Right kidney (tissue), 9 donors: ENCODE results near the gene SSNA1.
A peak's percentile ranks its signal among the peaks of the same experiment; 100 is the strongest.

Source experiments
- DNase-seq: peaks from one replicate; pipeline ENCODE4 v3.0.0-alpha.2; 2016
- long read RNA-seq, 8 donors: transcript quantifications; one replicate each; lab custom pipeline, GENCODE V29; 2026

The SSNA1 gene, protein sequence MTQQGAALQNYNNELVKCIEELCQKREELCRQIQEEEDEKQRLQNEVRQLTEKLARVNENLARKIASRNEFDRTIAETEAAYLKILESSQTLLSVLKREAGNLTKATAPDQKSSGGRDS
- long read RNA-seq, donor 1, transcript SSNA1-201 (3 exons, 896 nt) = major isoform, 36 of 64 reads
- long read RNA-seq, donor 1, transcript SSNA1-202 (2 exons, 1,170 nt) = minor isoform, 24 of 64 reads
- long read RNA-seq, donor 1, partial matches to known transcripts = 0 of 64 reads
- long read RNA-seq, donor 1, other reads (novel, unspliced or antisense) = 0 of 64 reads
- long read RNA-seq, donor 2, transcript SSNA1-202 (2 exons, 1,170 nt) = minor isoform, 12 of 52 reads
- long read RNA-seq, donor 2, transcript SSNA1-201 (3 exons, 896 nt) = major isoform, 21 of 52 reads
- long read RNA-seq, donor 2, partial matches to known transcripts = 16 of 52 reads
- long read RNA-seq, donor 2, other reads (novel, unspliced or antisense) = 0 of 52 reads
- long read RNA-seq, donor 3, transcript SSNA1-202 (2 exons, 1,170 nt) = minor isoform, 7 of 22 reads
- long read RNA-seq, donor 3, transcript SSNA1-201 (3 exons, 896 nt) = major isoform, 15 of 22 reads
- long read RNA-seq, donor 3, partial matches to known transcripts = 0 of 22 reads
- long read RNA-seq, donor 3, other reads (novel, unspliced or antisense) = 0 of 22 reads
- long read RNA-seq, donor 4, transcript SSNA1-202 (2 exons, 1,170 nt) = minor isoform, 14 of 39 reads
- long read RNA-seq, donor 4, transcript SSNA1-201 (3 exons, 896 nt) = major isoform, 23 of 39 reads
- long read RNA-seq, donor 4, partial matches to known transcripts = 0 of 39 reads
- long read RNA-seq, donor 4, other reads (novel, unspliced or antisense) = 0 of 39 reads
- long read RNA-seq, donor 5, transcript SSNA1-201 (3 exons, 896 nt) = major isoform, 31 of 75 reads
- long read RNA-seq, donor 5, transcript SSNA1-202 (2 exons, 1,170 nt) = minor isoform, 26 of 75 reads
- long read RNA-seq, donor 5, partial matches to known transcripts = 14 of 75 reads
- long read RNA-seq, donor 5, other reads (novel, unspliced or antisense) = 0 of 75 reads
- long read RNA-seq, donor 6, transcript SSNA1-202 (2 exons, 1,170 nt) = minor isoform, 12 of 41 reads
- long read RNA-seq, donor 6, transcript SSNA1-201 (3 exons, 896 nt) = major isoform, 26 of 41 reads
- long read RNA-seq, donor 6, partial matches to known transcripts = 0 of 41 reads
- long read RNA-seq, donor 6, other reads (novel, unspliced or antisense) = 0 of 41 reads
- long read RNA-seq, donor 7, transcript SSNA1-202 (2 exons, 1,170 nt) = minor isoform, 36 of 90 reads
- long read RNA-seq, donor 7, transcript SSNA1-201 (3 exons, 896 nt) = major isoform, 48 of 90 reads
- long read RNA-seq, donor 7, partial matches to known transcripts = 0 of 90 reads
- long read RNA-seq, donor 7, other reads (novel, unspliced or antisense) = 0 of 90 reads
- long read RNA-seq, donor 8, transcript SSNA1-201 (3 exons, 896 nt) = major isoform, 31 of 63 reads
- long read RNA-seq, donor 8, transcript SSNA1-202 (2 exons, 1,170 nt) = minor isoform, 22 of 63 reads
- long read RNA-seq, donor 8, partial matches to known transcripts = 8 of 63 reads
- long read RNA-seq, donor 8, other reads (novel, unspliced or antisense) = 0 of 63 reads

DNA sequence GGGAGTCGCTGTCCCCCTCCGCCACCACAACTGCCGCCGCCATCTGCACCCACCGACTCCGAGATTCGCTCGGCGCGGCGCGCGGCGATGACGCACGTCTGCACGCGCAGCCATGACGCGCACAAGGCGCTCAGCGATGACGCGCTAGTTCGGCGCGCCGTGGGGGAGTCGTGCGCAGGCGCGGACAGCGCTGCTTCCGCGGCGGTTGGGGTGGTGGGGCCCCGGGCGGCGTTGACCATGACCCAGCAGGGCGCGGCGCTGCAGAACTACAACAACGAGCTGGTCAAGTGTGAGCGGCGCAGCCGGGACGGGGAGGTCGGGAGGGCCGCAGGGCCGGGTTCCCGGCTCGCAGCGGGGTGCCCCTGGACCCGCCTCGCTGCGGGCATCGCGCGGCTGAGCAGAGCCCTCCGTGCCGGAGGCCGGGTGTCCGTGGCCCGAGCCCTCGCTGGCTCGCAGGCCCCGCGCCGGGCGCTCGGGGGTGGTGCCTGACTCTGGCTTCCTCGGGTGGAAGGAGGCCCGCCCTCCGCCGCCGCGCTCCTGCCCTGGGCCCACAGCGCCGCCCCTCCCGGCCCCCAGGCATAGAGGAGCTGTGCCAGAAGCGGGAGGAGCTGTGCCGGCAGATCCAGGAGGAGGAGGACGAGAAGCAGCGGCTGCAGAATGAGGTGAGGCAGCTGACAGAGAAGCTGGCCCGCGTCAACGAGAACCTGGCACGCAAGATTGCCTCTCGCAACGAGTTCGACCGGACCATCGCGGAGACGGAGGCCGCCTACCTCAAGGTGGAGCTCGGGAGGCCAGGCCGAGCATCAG lies at the start of gene SSNA1, which contains the start of gene ANAPC2:
Gene SSNA1 (plus strand): TSS at position 187 of the 807 bp plus-strand sequence. CDS start 51 bp downstream, at position 238.
Gene ANAPC2 (minus strand): TSS at position 71 of the 807 bp plus-strand sequence. CDS start 28 bp downstream, at position 43.
- peak; percentile 97 for DNase-seq

DNA sequence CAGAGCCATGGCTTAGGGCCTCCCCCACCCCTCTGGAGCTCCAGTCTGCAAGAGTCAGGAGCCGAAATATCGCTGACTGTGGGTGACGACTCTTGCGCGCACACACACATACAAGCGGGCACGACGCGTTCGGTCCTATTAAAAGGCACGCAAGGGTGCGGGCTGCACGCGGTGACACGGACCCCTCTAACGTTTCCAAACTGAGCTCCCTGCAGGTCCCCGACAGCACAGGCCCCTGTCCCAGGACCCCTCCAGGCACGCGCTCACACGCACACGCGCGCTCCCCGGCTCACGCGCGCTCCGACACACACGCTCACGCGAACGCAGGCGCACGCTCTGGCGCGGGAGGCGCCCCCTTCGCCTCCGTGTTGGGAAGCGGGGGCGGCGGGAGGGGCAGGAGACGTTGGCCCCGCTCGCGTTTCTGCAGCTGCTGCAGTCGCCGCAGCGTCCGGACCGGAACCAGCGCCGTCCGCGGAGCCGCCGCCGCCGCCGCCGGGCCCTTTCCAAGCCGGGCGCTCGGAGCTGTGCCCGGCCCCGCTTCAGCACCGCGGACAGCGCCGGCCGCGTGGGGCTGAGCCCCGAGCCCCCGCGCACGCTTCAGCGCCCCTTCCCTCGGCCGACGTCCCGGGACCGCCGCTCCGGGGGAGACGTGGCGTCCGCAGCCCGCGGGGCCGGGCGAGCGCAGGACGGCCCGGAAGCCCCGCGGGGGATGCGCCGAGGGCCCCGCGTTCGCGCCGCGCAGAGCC lies 49.6 kb upstream of the SSNA1 start, which contains the start of gene GRIN1:
Gene GRIN1 (plus strand): TSS at position 433 of the 746 bp plus-strand sequence. CDS start 333 bp downstream, outside the sequence.
- peak; percentile 59 for DNase-seq

- DNase-seq = no peak
Measured at GRCh38 chr9:137139468-137140150, 48.9 kb upstream of the SSNA1 start.

GRCh38 chr9:137140151-137141012 lies 48.1 kb upstream of the SSNA1 start:
- DNase-seq = no peak

- no peak for DNase-seq
Measured at GRCh38 chr9:137141050-137141810, 47.2 kb upstream of the SSNA1 start.

- no peak for DNase-seq
Measured at GRCh38 chr9:137141976-137142936, 46.2 kb upstream of the SSNA1 start.

GRCh38 chr9:137143459-137143858 lies 45.0 kb upstream of the SSNA1 start:
- no peak for DNase-seq

DNA sequence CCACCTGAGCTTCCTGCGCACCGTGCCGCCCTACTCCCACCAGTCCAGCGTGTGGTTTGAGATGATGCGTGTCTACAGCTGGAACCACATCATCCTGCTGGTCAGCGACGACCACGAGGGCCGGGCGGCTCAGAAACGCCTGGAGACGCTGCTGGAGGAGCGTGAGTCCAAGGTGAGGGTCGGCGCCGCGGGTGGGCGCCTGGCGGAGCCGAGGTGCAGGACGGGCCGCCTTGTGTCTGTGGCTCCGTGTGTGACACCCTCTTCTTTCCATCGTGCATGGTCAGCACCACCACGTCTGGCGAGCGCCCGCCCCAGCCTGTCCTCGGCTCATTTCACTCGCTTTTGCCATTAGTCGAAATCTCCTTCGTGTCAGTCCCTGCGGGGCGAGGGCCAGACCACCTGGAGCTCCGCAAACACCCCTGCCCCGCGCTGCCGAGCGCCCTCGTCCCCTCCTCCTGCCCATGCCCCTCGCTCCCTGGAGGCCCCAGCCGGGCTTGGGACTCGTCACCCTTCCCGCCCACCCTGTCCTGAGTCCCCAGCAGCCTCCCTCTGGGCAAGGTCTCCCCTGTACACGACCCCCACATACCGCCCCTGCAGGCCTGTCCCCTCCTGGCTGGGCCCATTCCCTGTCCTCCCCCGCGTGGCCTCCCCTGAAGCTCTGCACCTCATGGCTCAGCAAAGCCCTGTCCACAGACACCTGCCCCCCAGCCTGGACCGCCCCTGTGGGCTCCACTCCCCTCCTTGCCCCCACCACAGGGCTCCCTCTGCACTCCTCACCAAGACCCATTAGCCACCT lies 42.5 kb upstream of the SSNA1 start:
- DNase-seq = no peak

GRCh38 chr9:137146527-137146918 lies 42.0 kb upstream of the SSNA1 start:
- DNase-seq = no peak

- DNase-seq = no peak
Measured at GRCh38 chr9:137147091-137147792, 41.2 kb upstream of the SSNA1 start.

- no peak for DNase-seq
Measured at GRCh38 chr9:137147793-137148160, 40.7 kb upstream of the SSNA1 start.

DNA sequence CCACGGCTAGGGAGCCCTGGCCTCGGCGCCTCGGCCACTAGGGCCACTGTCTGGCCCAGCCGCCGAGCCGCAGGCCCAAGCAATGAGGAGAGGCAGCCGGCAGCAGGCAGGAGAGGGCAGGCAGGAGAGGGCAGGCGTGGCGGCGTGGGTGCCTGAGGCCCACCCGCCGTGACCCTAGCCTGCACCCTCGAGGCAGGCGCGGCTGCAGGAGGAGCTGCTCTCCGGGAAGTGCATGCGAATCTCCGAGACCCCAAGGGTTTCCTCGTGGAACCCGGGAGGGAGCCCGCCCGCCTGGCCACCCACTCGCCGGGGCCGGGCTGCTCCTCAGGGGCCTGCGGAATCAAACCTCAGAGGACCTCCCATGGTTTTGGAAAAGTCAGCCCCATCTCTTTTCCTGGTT lies 40.2 kb upstream of the SSNA1 start:
- DNase-seq = no peak

- DNase-seq = no peak
Measured at GRCh38 chr9:137148661-137149060, 39.8 kb upstream of the SSNA1 start.

GRCh38 chr9:137149363-137149762 lies 39.1 kb upstream of the SSNA1 start:
- no peak for DNase-seq
